ENCODE measurements around the gene TMEM132A.

DNA sequence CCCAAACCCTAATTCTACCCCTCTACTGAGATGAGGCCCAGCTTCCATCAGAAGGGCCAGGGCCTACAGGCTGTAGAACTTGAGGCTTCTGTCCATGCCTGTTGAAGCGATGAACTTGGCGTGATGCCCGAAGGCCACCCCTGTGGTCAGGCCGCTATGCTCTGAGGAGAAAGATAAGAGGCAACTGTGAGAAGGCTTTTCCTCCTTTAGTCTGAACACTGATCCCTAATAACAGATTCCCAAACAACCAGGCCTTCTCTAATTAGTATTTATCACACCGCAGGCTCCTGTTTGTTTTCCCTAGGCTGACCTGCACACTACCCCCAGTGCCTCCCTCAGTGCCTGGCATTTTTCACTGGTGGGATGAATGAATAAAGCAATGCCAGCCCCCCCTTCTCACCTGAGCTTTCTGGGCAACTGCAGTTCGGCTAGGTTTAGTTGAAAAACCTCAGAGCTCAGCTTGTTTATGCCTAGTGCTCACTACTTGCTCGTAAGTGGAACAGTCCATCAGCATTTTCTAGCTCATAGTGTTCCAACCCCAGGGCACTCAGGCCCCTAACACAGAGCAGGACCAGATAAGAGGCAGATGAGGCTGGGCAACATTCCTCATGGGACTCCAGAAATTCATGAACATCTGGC, 33.0 kb upstream of the TMEM132A start:
- TF ChIP-seq, protein P1, sequence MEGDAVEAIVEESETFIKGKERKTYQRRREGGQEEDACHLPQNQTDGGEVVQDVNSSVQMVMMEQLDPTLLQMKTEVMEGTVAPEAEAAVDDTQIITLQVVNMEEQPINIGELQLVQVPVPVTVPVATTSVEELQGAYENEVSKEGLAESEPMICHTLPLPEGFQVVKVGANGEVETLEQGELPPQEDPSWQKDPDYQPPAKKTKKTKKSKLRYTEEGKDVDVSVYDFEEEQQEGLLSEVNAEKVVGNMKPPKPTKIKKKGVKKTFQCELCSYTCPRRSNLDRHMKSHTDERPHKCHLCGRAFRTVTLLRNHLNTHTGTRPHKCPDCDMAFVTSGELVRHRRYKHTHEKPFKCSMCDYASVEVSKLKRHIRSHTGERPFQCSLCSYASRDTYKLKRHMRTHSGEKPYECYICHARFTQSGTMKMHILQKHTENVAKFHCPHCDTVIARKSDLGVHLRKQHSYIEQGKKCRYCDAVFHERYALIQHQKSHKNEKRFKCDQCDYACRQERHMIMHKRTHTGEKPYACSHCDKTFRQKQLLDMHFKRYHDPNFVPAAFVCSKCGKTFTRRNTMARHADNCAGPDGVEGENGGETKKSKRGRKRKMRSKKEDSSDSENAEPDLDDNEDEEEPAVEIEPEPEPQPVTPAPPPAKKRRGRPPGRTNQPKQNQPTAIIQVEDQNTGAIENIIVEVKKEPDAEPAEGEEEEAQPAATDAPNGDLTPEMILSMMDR (IDR thresholded peaks at IDR 0.05), result no peak
- TF ChIP-seq EP300 (IDR thresholded peaks at IDR 0.05), result no peak

Measured in stomach (tissue), 4 donors.